K562 (cell line): ENCODE data around the gene BAIAP3. TPM values are rescaled to one million over a fixed set of nuclear protein-coding genes. Genes with fewer than 3 reads are reported as not detected.
A peak's percentile ranks its signal among the peaks of the same experiment; 100 is the strongest.

Experiments used
- ATAC-seq: fragments of 200-7000 bp; cut with Tn5 transposase; 3 replicates; pipeline ENCODE4 v1.9.1; 2020; ENCODE audit warnings: moderate library complexity
- BruUV-seq: library from RNA; stranded (reverse); fragments of 400-500 nt; replicated peaks from 2 replicates; lab custom pipeline; 2021; lab: Mats Ljungman, UMichigan
- CTCF ChIA-PET: fragments of 300-600 bp; formaldehyde crosslinking; extraction: SDS; loops from one replicate; lab custom pipeline; 2021; ENCODE audit warnings: low intra/inter-chr PET ratio; lab: Yijun Ruan, JAX
- POLR2A ChIA-PET: fragments of 300-600, 350-650 bp; sonication (Branson Sonifier 250); formaldehyde crosslinking; extraction: SDS; loops from one replicate; lab custom pipeline; 2021; ENCODE audit warnings: antibody characterized with exemption, inconsistent platforms; lab: Yijun Ruan, JAX
- DNase-seq, 4 experiments: peaks; one replicate each; pipeline versions ENCODE4 v3.0.0 to v3.0.0-alpha.2; 2011 to 2018; ENCODE audit warnings: low spot score in 3 of 4, mixed read lengths in 3 of 4; ENCODE audit errors: extremely low read depth in 1 of 4
- FAIRE-seq: peaks from 2 replicates; lab custom pipeline; 2011; peaks lifted over from hg19 to GRCh38; lab: Jason Lieb, UNC
- H2AFZ ChIP-seq: 2 replicates; pipeline ENCODE4 v1.6.0; 2011; ENCODE audit warnings: low read depth, low read length, control low read depth, inconsistent platforms
- H3K27ac ChIP-seq: fragments of 200-600 bp; 3 replicates; pipeline ENCODE4 v1.8.0; 2011; ENCODE audit warnings: low read depth, mild to moderate bottlenecking, control low read depth, inconsistent platforms, low read length, moderate library complexity, mixed read lengths; ENCODE audit errors: extremely low read depth
- H3K27me3 ChIP-seq, 2 experiments: fragments of 300-600 bp in 1 of 2; 2 replicates in 1 of 2; 3 replicates in 1 of 2; pipeline versions ENCODE4 v1.6.0 to v1.8.0; 2011; ENCODE audit warnings: inconsistent platforms in 2 of 2, low read length in 2 of 2, mild to moderate bottlenecking in 1 of 2, mixed read lengths in 1 of 2, moderate library complexity in 1 of 2; ENCODE audit not compliant: control insufficient read depth in 2 of 2, insufficient read depth in 2 of 2
- H3K36me3 ChIP-seq: fragments of 300-600 bp; 3 replicates; pipeline ENCODE4 v1.8.0; 2011; ENCODE audit warnings: mild to moderate bottlenecking, low read length, inconsistent platforms; ENCODE audit not compliant: control insufficient read depth, insufficient read depth
- H3K4me1 ChIP-seq, 2 experiments: fragments of 200-600 bp in 1 of 2; replicated peaks in 1 of 2; 2 replicates in 1 of 2; 3 replicates in 1 of 2; pipeline versions ENCODE4 v1.5.1 to v1.8.0; 2011; ENCODE audit warnings: inconsistent platforms in 2 of 2, low read length in 2 of 2, mild to moderate bottlenecking in 1 of 2, mixed read lengths in 1 of 2, moderate library complexity in 1 of 2; ENCODE audit not compliant: control insufficient read depth in 2 of 2, insufficient read depth in 2 of 2
- H3K4me2 ChIP-seq: 2 replicates; pipeline ENCODE4 v1.6.1; 2011; ENCODE audit warnings: low read length, control low read depth, inconsistent platforms, mixed read lengths; ENCODE audit not compliant: insufficient read depth
- H3K4me3 ChIP-seq: fragments of 200-600 bp; sonication (generic), shearing (Covaris generic); 2 replicates; pipeline ENCODE4 v1.5.1; 2016; ENCODE audit warnings: control low read depth, inconsistent platforms
- H3K79me2 ChIP-seq: fragments of 200-600 bp; 3 replicates; pipeline ENCODE4 v1.8.0; 2011; ENCODE audit warnings: low read length, inconsistent platforms; ENCODE audit not compliant: control insufficient read depth, insufficient read depth
- H3K9ac ChIP-seq, 2 experiments: 2 replicates each; pipeline versions ENCODE4 v1.6.0 to v1.6.1; 2011; ENCODE audit warnings: low read depth in 2 of 2, low read length in 2 of 2, control low read depth in 1 of 2, inconsistent platforms in 1 of 2, mild to moderate bottlenecking in 1 of 2, mixed read lengths in 1 of 2; ENCODE audit not compliant: insufficient read depth in 1 of 2
- H3K9me1 ChIP-seq: one replicate; pipeline ENCODE4 v1.6.0; 2011; ENCODE audit warnings: inconsistent platforms, mild to moderate bottlenecking, low read length, moderate library complexity; ENCODE audit not compliant: control insufficient read depth, insufficient read depth
- H3K9me3 ChIP-seq: replicated peaks from 2 replicates; pipeline ENCODE4 v1.5.1; 2011; ENCODE audit warnings: low read depth, low read length, inconsistent platforms; ENCODE audit not compliant: control insufficient read depth, insufficient read depth
- H4K20me1 ChIP-seq: replicated peaks from 2 replicates; pipeline ENCODE4 v1.6.1; 2011; ENCODE audit warnings: low read length, inconsistent platforms, mixed read lengths; ENCODE audit not compliant: control insufficient read depth, insufficient read depth
- CBX3 ChIP-seq, 2 experiments: IDR thresholded peaks; 1 replicate in 1 of 2; 2 replicates in 1 of 2; pipeline ENCODE4 v1.6.1; 2012; ENCODE audit warnings: inconsistent platforms in 2 of 2, low read length in 2 of 2, borderline replicate concordance in 1 of 2, control low read depth in 1 of 2
- CEBPB ChIP-seq: fragments of 450-650 bp; IDR thresholded peaks from 2 replicates; pipeline ENCODE4 v1.6.1; 2016; ENCODE audit warnings: missing genetic modification characterization, missing compliant biosample characterization
- CEBPG ChIP-seq, 3 experiments: fragments of 200-800 bp in 1 of 3; sonication (Bioruptor generic) in 1 of 3; sonication (generic) in 1 of 3; formaldehyde crosslinking in 1 of 3; IDR thresholded peaks in 2 of 3; conservative IDR thresholded peaks in 1 of 3; 2 replicates each; pipeline versions ENCODE4 v1.6.1 to v1.8.0; 2016 to 2022; ENCODE audit warnings: missing compliant biosample characterization in 2 of 3, missing genetic modification characterization in 2 of 3, mild to moderate bottlenecking in 1 of 3, missing genetic modification reagents in 1 of 3
- GABPA ChIP-seq: fragments of 200-800 bp; sonication (Bioruptor generic); conservative IDR thresholded peaks from 2 replicates; pipeline ENCODE4 v1.6.1; 2016; ENCODE audit warnings: low read depth, missing genetic modification characterization, missing compliant biosample characterization
- TFAP4 ChIP-seq: sonication (generic); formaldehyde crosslinking; IDR thresholded peaks from 2 replicates; pipeline ENCODE4 v1.8.0; 2022; ENCODE audit warnings: missing genetic modification reagents, mild to moderate bottlenecking, moderate library complexity, borderline replicate concordance
- UBTF ChIP-seq, 2 experiments: IDR thresholded peaks; 2 replicates each; pipeline ENCODE4 v1.6.1; 2012; ENCODE audit warnings: improper control_type of control experiment in 2 of 2, low read depth in 2 of 2, low read length in 2 of 2, borderline replicate concordance in 1 of 2
- ZNF511 ChIP-seq: sonication (generic); formaldehyde crosslinking; IDR thresholded peaks from 2 replicates; pipeline ENCODE4 v1.8.0; 2022; ENCODE audit warnings: mild to moderate bottlenecking, missing genetic modification reagents
- WGBS: fragments of 100-300 bp; shearing (Covaris generic); methylation state at CpG from one replicate; pipeline ENCODE4 v1.1.6; 2016; ENCODE audit warnings: low coverage, mixed read lengths; ENCODE audit not compliant: insufficient coverage; ENCODE audit errors: missing lambda C conversion rate; 5-methylcytosine and 5-hydroxymethylcytosine counted together
- in situ Hi-C: fragments of 300-500 bp; cut with MboI; formaldehyde crosslinking; loops from 4 replicates; pipeline ENCODE4 v1.15.0; 2018; ENCODE audit warnings: inconsistent platforms, mixed read lengths
- intact Hi-C: fragments of 100-400 bp; cut with micrococcal nuclease; formaldehyde crosslinking; loops from 2 replicates; pipeline ENCODE4 v1.14.2; 2022
- polyA plus RNA-seq, 8 experiments: library from polyadenylated mRNA; depleted of rRNA in 4 of 8; stranded (reverse) in 5 of 8; unstranded in 3 of 8; fragments of >200 nt; fragmentation: Nextera tagmentation in 2 of 8; fragmentation: Illumina TruSeq in 1 of 8; extraction: Ambion mirVana in 2 of 8; extraction: Trizol in 1 of 8; gene quantifications; 2 replicates each; pipeline versions ENCODE4 v1.2.1 to v1.2.3, GENCODE V29; 2011 to 2014; ENCODE audit warnings: inconsistent platforms in 1 of 8, missing spikeins in 1 of 8
- total RNA-seq, 7 experiments: library from RNA; depleted of rRNA in 6 of 7; stranded (reverse); fragments of >200 nt in 6 of 7; fragmentation: Illumina TruSeq in 2 of 7; extraction: Trizol in 2 of 7; gene quantifications; 2 replicates each; pipeline versions ENCODE4 v1.2.1 to v1.2.3, GENCODE V29; 2011 to 2021; ENCODE audit warnings: low replicate concordance in 1 of 7

BAIAP3 gene
- total and polyA plus RNA-seq, 9 of the 15 experiments (the other 6 are each of a cell fraction or from before 2014, with no cell fraction given): 0.03 to 4.5 (median 0.57) TPM; not detected in 1

- Histone ChIP-seq H3K4me1 (peaks cover 21 to 49% of the 10 kb centered on the region in 2 experiments), H2AFZ (no peak overlapping the region), H3K79me2 (no peaks in the 10 kb centered on the region), H3K4me2 (no peak overlapping the region), H3K9me3 (no peaks in the 10 kb centered on the region), H4K20me1 (peaks cover 2% of the 10 kb centered on the region; the same call in 1 of the 2 replicates), H3K36me3 (no peaks in the 10 kb centered on the region), H3K9me1 (no peaks in the 10 kb centered on the region), H3K4me3 (no peak overlapping the region), H3K27ac (no peak overlapping the region), H3K9ac (no peak overlapping the region), H3K27me3 (peaks cover 25 to 40% of the 10 kb centered on the region in 2 experiments)
- FAIRE-seq (no peak), ATAC-seq (no peak), DNase-seq (no peak)
- in situ Hi-C loops: no loop called here
- TF ChIP-seq CEBPB (tag) (peak; percentile 80), CEBPG (CRISPR knock-in tag; IDR thresholded peaks at IDR 0.05) (no peak), CEBPG (tag; conservative IDR thresholded peaks at IDR 0.05 in 1 of 2, IDR thresholded peaks at IDR 0.05 in 1 of 2) (peak in 1 of 2 experiments; percentile 41; a peak in 2 of 4 replicates), UBTF (IDR thresholded peaks at IDR 0.05; ENCODE audit: borderline replicate concordance in 1 of 2, low read depth in 2 of 2, low read length in 2 of 2) (no peak), GABPA (tag) (no peak), TFAP4 (CRISPR knock-in tag) (peak; percentile 44; the same call in 1 of the 2 replicates), ZNF511 (CRISPR knock-in tag) (no peak), CBX3 (IDR thresholded peaks at IDR 0.05; ENCODE audit: borderline replicate concordance in 1 of 2, low read length in 2 of 2) (no peak)
- intact Hi-C loops: loop anchor here (10.0 kb wide), 1 partner anchor 55 kb away; no protein-coding TSS in a partner anchor
- POLR2A ChIA-PET: interaction anchor here (1.2 to 1.8 kb wide), 4 partner anchors 10 to 26 kb away, joined by 3 to 6 read pairs (median 4); no protein-coding TSS in a partner anchor
- CTCF ChIA-PET: no interaction called here
- no TSS peak for BruUV-seq
- WGBS: 30% methylated on average over 19 of the region's 22 CpGs
Observed at GRCh38 chr16:1290063-1290501, 43.4 kb upstream of the BAIAP3 start.
